Measurements from ENCODE around the gene ADORA2A. TPM values are rescaled to one million over a fixed set of nuclear protein-coding genes. Genes with fewer than 3 reads are reported as not detected.

ADORA2A gene
- total and polyA plus RNA-seq, 10 of the 15 experiments (the other 5 are each of a cell fraction or from before 2014, with no cell fraction given): 0.69 to 31.2 (median 18.3) TPM

GRCh38 chr22:24443668-24444067 lies 16.3 kb downstream of the ADORA2A start:
- in situ Hi-C loops (cut with MboI): no loop called here
- no peak overlapping the region for H3K27ac ChIP-seq (ENCODE audit: control insufficient read depth, insufficient read depth)
- H3K4me2 ChIP-seq (ENCODE audit: control insufficient read depth, insufficient read depth): no peak overlapping the region
- DNase-seq (ENCODE audit: low read depth, low spot score): no peak
- SMC1A ChIA-PET (ENCODE audit: uncharacterized antibody, unreplicated experiment): interaction anchor here (1.1 to 1.3 kb wide), 3 partner anchors 14 to 21 kb away, joined by 3 read pairs; no protein-coding TSS in a partner anchor
- no peak overlapping the region for H3K9ac ChIP-seq (ENCODE audit: control insufficient read depth, insufficient read depth, low read length)
- intact Hi-C loops (cut with micrococcal nuclease; ENCODE audit: unreplicated experiment): no loop called here
- no peaks in the 10 kb centered on the region for H3K9me3 ChIP-seq (replicated peaks; ENCODE audit: control insufficient read depth, insufficient read depth, low read length)
- CTCF ChIA-PET: interaction anchor here (0.6 to 1.4 kb wide), 2 partner anchors 9 to 20 kb away, joined by 3 to 4 read pairs; no protein-coding TSS in a partner anchor
- peaks cover 2% of the 10 kb centered on the region; the same call in 1 of the 2 replicates for H3K4me1 ChIP-seq (ENCODE audit: control insufficient read depth, insufficient read depth, low read length)
- peaks cover 15 to 18% of the 10 kb centered on the region in 2 experiments for H3K36me3 ChIP-seq (ENCODE audit: control insufficient read depth in 2 of 2, insufficient read depth in 2 of 2, low read length in 1 of 2)
- H4K20me1 ChIP-seq (ENCODE audit: control insufficient read depth, insufficient read depth): no peaks in the 10 kb centered on the region; the same call in 1 of the 2 replicates
- H2AFZ ChIP-seq (ENCODE audit: control insufficient read depth, low read depth, low read length): no peak overlapping the region
- H3K27me3 ChIP-seq (replicated peaks in 1 of 2; ENCODE audit: control insufficient read depth in 2 of 2, insufficient read depth in 2 of 2, low read length in 1 of 2): no peaks in the 10 kb centered on the region
- H3K79me2 ChIP-seq (ENCODE audit: control insufficient read depth, insufficient read depth, low read length): no peaks in the 10 kb centered on the region; the same call in 1 of the 2 replicates
- TF ChIP-seq ASH2L (IDR thresholded peaks at IDR 0.05; ENCODE audit: borderline replicate concordance, low read depth) (no peak), RB1 (IDR thresholded peaks at IDR 0.05; ENCODE audit: borderline replicate concordance) (no peak), NFYA (IDR thresholded peaks at IDR 0.05; ENCODE audit: borderline replicate concordance, low read depth, low read length) (no peak), ATF2 (IDR thresholded peaks at IDR 0.05; ENCODE audit: low read length) (no peak), KLF5 (IDR thresholded peaks at IDR 0.05; ENCODE audit: partially characterized antibody) (no peak)
- TF ChIP-seq, protein P1, sequence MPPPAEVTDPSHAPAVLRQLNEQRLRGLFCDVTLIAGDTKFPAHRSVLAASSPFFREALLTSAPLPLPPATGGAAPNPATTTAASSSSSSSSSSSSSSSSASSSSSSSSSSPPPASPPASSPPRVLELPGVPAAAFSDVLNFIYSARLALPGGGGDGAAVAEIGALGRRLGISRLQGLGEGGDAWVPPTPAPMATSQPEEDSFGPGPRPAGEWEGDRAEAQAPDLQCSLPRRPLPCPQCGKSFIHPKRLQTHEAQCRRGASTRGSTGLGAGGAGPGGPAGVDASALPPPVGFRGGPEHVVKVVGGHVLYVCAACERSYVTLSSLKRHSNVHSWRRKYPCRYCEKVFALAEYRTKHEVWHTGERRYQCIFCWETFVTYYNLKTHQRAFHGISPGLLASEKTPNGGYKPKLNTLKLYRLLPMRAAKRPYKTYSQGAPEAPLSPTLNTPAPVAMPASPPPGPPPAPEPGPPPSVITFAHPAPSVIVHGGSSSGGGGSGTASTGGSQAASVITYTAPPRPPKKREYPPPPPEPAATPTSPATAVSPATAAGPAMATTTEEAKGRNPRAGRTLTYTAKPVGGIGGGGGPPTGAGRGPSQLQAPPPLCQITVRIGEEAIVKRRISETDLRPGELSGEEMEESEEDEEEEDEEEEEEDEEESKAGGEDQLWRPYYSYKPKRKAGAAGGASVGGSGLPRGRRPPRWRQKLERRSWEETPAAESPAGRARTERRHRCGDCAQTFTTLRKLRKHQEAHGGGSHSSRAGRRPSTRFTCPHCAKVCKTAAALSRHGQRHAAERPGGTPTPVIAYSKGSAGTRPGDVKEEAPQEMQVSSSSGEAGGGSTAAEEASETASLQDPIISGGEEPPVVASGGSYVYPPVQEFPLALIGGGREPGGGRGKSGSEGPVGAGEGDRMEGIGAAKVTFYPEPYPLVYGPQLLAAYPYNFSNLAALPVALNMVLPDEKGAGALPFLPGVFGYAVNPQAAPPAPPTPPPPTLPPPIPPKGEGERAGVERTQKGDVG (CRISPR knock-in tag; IDR thresholded peaks at IDR 0.05): no peak
- H3K4me3 ChIP-seq: no peak overlapping the region
- FAIRE-seq: no peak
- ATAC-seq: no peak
- POLR2A ChIA-PET: interaction anchor here (0.6 to 2.3 kb wide), 3 partner anchors 16 to 42 kb away, joined by 3 to 7 read pairs (median 6); partner anchors contain the start of gene ADORA2A
- RAD21 ChIA-PET (ENCODE audit: unreplicated experiment): no interaction called here
- BruUV-seq (replicated peaks): no TSS peak
